Liver (tissue), 9 donors: Measurements from ENCODE around the gene TEDC2. TPM values are rescaled to one million over a fixed set of nuclear protein-coding genes. Genes with fewer than 3 reads are reported as not detected.
A peak's percentile ranks its signal among the peaks of the same experiment; 100 is the strongest.

Source experiments
- DNase-seq: peaks from one replicate; pipeline ENCODE4 v3.0.0-alpha.2; 2017; ENCODE audit warnings: low spot score
- H3K27ac ChIP-seq, 2 donors: one replicate each; pipeline ENCODE4 v1.7.0; 2013; ENCODE audit warnings: inconsistent platforms in 2 of 2, low read length in 2 of 2, control low read depth in 1 of 2, low read depth in 1 of 2, mild to moderate bottlenecking in 1 of 2
- H3K27me3 ChIP-seq, 4 donors: one replicate each; pipeline versions ENCODE4 v1.6.1 to v1.7.0; 2013; ENCODE audit warnings: low read length in 3 of 4, inconsistent platforms in 1 of 4, mild to moderate bottlenecking in 1 of 4, moderate library complexity in 1 of 4; ENCODE audit not compliant: control insufficient read depth in 4 of 4, insufficient read depth in 4 of 4
- H3K36me3 ChIP-seq, 4 donors: one replicate each; pipeline versions ENCODE4 v1.6.1 to v1.7.0; 2013; ENCODE audit warnings: low read length in 3 of 4, mild to moderate bottlenecking in 3 of 4, low read depth in 1 of 4, moderate library complexity in 1 of 4; ENCODE audit not compliant: control insufficient read depth in 4 of 4, insufficient read depth in 3 of 4
- H3K4me1 ChIP-seq, 4 donors: one replicate each; pipeline versions ENCODE4 v1.6.1 to v1.7.0; 2013; ENCODE audit warnings: low read length in 3 of 4, mild to moderate bottlenecking in 3 of 4, moderate library complexity in 1 of 4; ENCODE audit not compliant: control insufficient read depth in 4 of 4, insufficient read depth in 4 of 4
- H3K4me3 ChIP-seq, 3 donors: one replicate each; pipeline versions ENCODE4 v1.6.1 to v1.7.0; 2013; ENCODE audit warnings: low read length in 3 of 3, control low read depth in 1 of 3, low read depth in 1 of 3, mild to moderate bottlenecking in 1 of 3
- H3K9ac ChIP-seq, 2 donors: one replicate each; pipeline ENCODE4 v1.7.0; 2013; ENCODE audit warnings: low read length in 2 of 2, mild to moderate bottlenecking in 2 of 2, moderate library complexity in 2 of 2, control low read depth in 1 of 2, low read depth in 1 of 2
- H3K9me3 ChIP-seq, 4 donors: one replicate each; pipeline versions ENCODE4 v1.6.1 to v1.7.0; 2013; ENCODE audit warnings: low read length in 3 of 4; ENCODE audit not compliant: control insufficient read depth in 4 of 4
- ATF3 ChIP-seq: IDR thresholded peaks from 2 replicates; pipeline ENCODE4 v1.6.1; 2016; ENCODE audit warnings: antibody characterized with exemption
- CTCF ChIP-seq: fragments of 150-350 bp; IDR thresholded peaks from 2 replicates; pipeline ENCODE4 v1.5.1; 2017; ENCODE audit warnings: improper control_type of control experiment, low read depth, low read length; ENCODE audit not compliant: missing input control
- EGR1 ChIP-seq, 2 donors: IDR thresholded peaks; 2 replicates each; pipeline ENCODE4 v1.6.1; 2016 to 2018; ENCODE audit warnings: antibody characterized with exemption in 2 of 2, low read depth in 2 of 2
- FOXA1 ChIP-seq: IDR thresholded peaks from 2 replicates; pipeline ENCODE4 v1.6.1; 2016; ENCODE audit warnings: antibody characterized with exemption
- FOXA2 ChIP-seq: IDR thresholded peaks from 2 replicates; pipeline ENCODE4 v1.6.1; 2016; ENCODE audit warnings: antibody characterized with exemption
- GABPA ChIP-seq, 2 donors: IDR thresholded peaks in 1 of 2; conservative IDR thresholded peaks in 1 of 2; 2 replicates each; pipeline ENCODE4 v1.6.1; 2016; ENCODE audit warnings: antibody characterized with exemption in 2 of 2, mild to moderate bottlenecking in 1 of 2, moderate library complexity in 1 of 2
- HNF4A ChIP-seq, 2 donors: conservative IDR thresholded peaks; 2 replicates each; pipeline ENCODE4 v1.6.1; 2016; ENCODE audit warnings: antibody characterized with exemption in 2 of 2, mild to moderate bottlenecking in 2 of 2
- HNF4G ChIP-seq: IDR thresholded peaks from 2 replicates; pipeline ENCODE4 v1.6.1; 2016; ENCODE audit warnings: antibody characterized with exemption
- JUND ChIP-seq, 2 donors: IDR thresholded peaks; 2 replicates each; pipeline ENCODE4 v1.6.1; 2016; ENCODE audit warnings: antibody characterized with exemption in 2 of 2
- MAX ChIP-seq: IDR thresholded peaks from 2 replicates; pipeline ENCODE4 v1.6.1; 2016; ENCODE audit warnings: antibody characterized with exemption
- NR2F2 ChIP-seq: IDR thresholded peaks from 2 replicates; pipeline ENCODE4 v1.6.1; 2016; ENCODE audit warnings: antibody characterized with exemption
- RAD21 ChIP-seq, 2 donors: IDR thresholded peaks; 2 replicates each; pipeline ENCODE4 v1.6.1; 2016; ENCODE audit warnings: antibody characterized with exemption in 2 of 2, mild to moderate bottlenecking in 2 of 2
- REST ChIP-seq: IDR thresholded peaks from 2 replicates; pipeline ENCODE4 v1.6.1; 2016; ENCODE audit warnings: antibody characterized with exemption, mild to moderate bottlenecking
- RXRA ChIP-seq, 2 donors: IDR thresholded peaks; 2 replicates each; pipeline ENCODE4 v1.6.1; 2017 to 2018; ENCODE audit warnings: antibody characterized with exemption in 2 of 2, mild to moderate bottlenecking in 1 of 2
- SP1 ChIP-seq: IDR thresholded peaks from 2 replicates; pipeline ENCODE4 v1.6.1; 2018; ENCODE audit warnings: antibody characterized with exemption, mild to moderate bottlenecking
- TAF1 ChIP-seq: conservative IDR thresholded peaks from 2 replicates; pipeline ENCODE4 v1.6.1; 2016; ENCODE audit warnings: antibody characterized with exemption, mild to moderate bottlenecking
- YY1 ChIP-seq: IDR thresholded peaks from 2 replicates; pipeline ENCODE4 v1.6.1; 2016; ENCODE audit warnings: antibody characterized with exemption, mild to moderate bottlenecking
- ZBTB33 ChIP-seq: IDR thresholded peaks from 2 replicates; pipeline ENCODE4 v1.6.1; 2016; ENCODE audit warnings: antibody characterized with exemption
- WGBS: extraction: QIAGEN DNeasy Blood & Tissue Kit; methylation state at CpG from one replicate; pipeline ENCODE4 v1.1.7; 2013; 5-methylcytosine and 5-hydroxymethylcytosine counted together
- polyA plus RNA-seq, 2 donors: library from polyadenylated mRNA; stranded (reverse) in 1 of 2; unstranded in 1 of 2; fragments of 200-250 nt in 1 of 2; fragments of >200 nt in 1 of 2; fragmentation: Nextera tagmentation in 1 of 2; extraction: Ambion mirVana in 1 of 2; gene quantifications; one replicate each; pipeline versions ENCODE4 v1.2.1 to v1.2.3, GENCODE V29; 2013 to 2015
- total RNA-seq, 2 donors: library from RNA; depleted of rRNA; stranded (reverse); fragments of >200 nt; gene quantifications; one replicate each; pipeline ENCODE4 v1.2.3, GENCODE V29; 2014
- donor health status: healthy.
- donor health status: healthy.
- donor health status: healthy.
- donor health status: healthy.
- donor health status: healthy.

The TEDC2 gene
- total and polyA plus RNA-seq, 4 donors = 0.71 to 6.7 (median 1.1) TPM

- Histone ChIP-seq H3K4me1 (peaks cover 0 to 9% (median 4%) of the 10 kb centered on the region in 4 donors), H3K4me3 (no peak overlapping the region), H3K36me3 (no peaks in the 10 kb centered on the region), H3K9ac (no peak overlapping the region), H3K9me3 (no peaks in the 10 kb centered on the region), H3K27me3 (no peaks in the 10 kb centered on the region), H3K27ac (peak overlapping the region; percentile 41 to 74)
- 87% methylated on average over 11 of the region's 11 CpGs for WGBS
- TF ChIP-seq FOXA2 (no peak), RAD21 (IDR thresholded peaks at IDR 0.05) (no peak), ATF3 (no peak), CTCF (no peak), NR2F2 (no peak), YY1 (no peak), RXRA (IDR thresholded peaks at IDR 0.05) (no peak), REST (no peak), EGR1 (IDR thresholded peaks at IDR 0.05; ENCODE audit: low read depth in 2 of 2) (no peak), FOXA1 (no peak), HNF4G (no peak), HNF4A (conservative IDR thresholded peaks at IDR 0.05) (no peak), TAF1 (no peak), SP1 (no peak), ZBTB33 (no peak), MAX (no peak), GABPA (IDR thresholded peaks at IDR 0.05 in 1 of 2, conservative IDR thresholded peaks at IDR 0.05 in 1 of 2) (no peak), JUND (IDR thresholded peaks at IDR 0.05) (no peak)
- no peak for DNase-seq
These were observed 47.8 kb downstream of the TEDC2 start for GRCh38 chr16:2507665-2508064.
